Measurements from ENCODE around the gene SLC9A7. TPM values are rescaled to one million over a fixed set of nuclear protein-coding genes. Genes with fewer than 3 reads are reported as not detected.
A peak's percentile ranks its signal among the peaks of the same experiment; 100 is the strongest.

The SLC9A7 gene
- polyA plus RNA-seq, 3 donors from 2014 or later, result 1.0 to 2.0 (median 1.3) TPM

GRCh38 chrX:46620505-46620904 is 138.4 kb downstream of the SLC9A7 start:
- H3K27me3 Mint-ChIP-seq (ENCODE audit: low read depth in 3 of 3), result peaks cover 3 to 5% (median 5%) of the 10 kb centered on the region in 3 donors
- H3K4me1 Mint-ChIP-seq, result no peaks in the 10 kb centered on the region
- H3K9me3 Mint-ChIP-seq, result peaks cover 0 to 7% (median 0%) of the 10 kb centered on the region in 6 donors
- peaks cover 0 to 9% (median 0%) of the 10 kb centered on the region in 3 donors for H3K36me3 Mint-ChIP-seq
- no peak for DNase-seq
- H3K4me3 Mint-ChIP-seq, result no peak overlapping the region
- no peak overlapping the region for H3K27ac Mint-ChIP-seq

- H3K4me1 Mint-ChIP-seq, result no peaks in the 10 kb centered on the region
- H3K36me3 Mint-ChIP-seq, result peaks cover 0 to 9% (median 4%) of the 10 kb centered on the region in 3 donors
- no peak overlapping the region for H3K27ac Mint-ChIP-seq
- peaks cover 1 to 5% (median 3%) of the 10 kb centered on the region in 3 donors for H3K27me3 Mint-ChIP-seq (ENCODE audit: low read depth in 3 of 3)
- peaks cover 0 to 7% (median 0%) of the 10 kb centered on the region in 6 donors for H3K9me3 Mint-ChIP-seq
- DNase-seq, result no peak
- H3K4me3 Mint-ChIP-seq, result no peak overlapping the region
Measured at GRCh38 chrX:46618947-46619346, 140.0 kb downstream of the SLC9A7 start.

GRCh38 chrX:46617906-46618305 is 141.0 kb downstream of the SLC9A7 start:
- Mint-ChIP-seq H3K9me3 (peaks cover 0 to 7% (median 0%) of the 10 kb centered on the region in 6 donors), H3K27me3 (ENCODE audit: low read depth in 3 of 3) (peaks cover 3 to 5% (median 5%) of the 10 kb centered on the region in 3 donors), H3K36me3 (peaks cover 0 to 9% (median 4%) of the 10 kb centered on the region in 3 donors), H3K27ac (no peak overlapping the region), H3K4me1 (no peaks in the 10 kb centered on the region), H3K4me3 (no peak overlapping the region)
- no peak for DNase-seq

- Mint-ChIP-seq H3K36me3 (peaks cover 0 to 4% (median 0%) of the 10 kb centered on the region in 3 donors), H3K27me3 (ENCODE audit: low read depth in 3 of 3) (peaks cover 3 to 22% (median 3%) of the 10 kb centered on the region in 3 donors), H3K4me1 (peaks cover 0 to 13% of the 10 kb centered on the region in 2 donors), H3K27ac (no peak overlapping the region), H3K9me3 (no peaks in the 10 kb centered on the region), H3K4me3 (no peak overlapping the region)
- peak in 2 of 3 donors; percentile 7 to 19 for DNase-seq
Measured at GRCh38 chrX:46611658-46612362, 147.1 kb downstream of the SLC9A7 start.

- Mint-ChIP-seq H3K27me3 (ENCODE audit: low read depth in 3 of 3) (peaks cover 0 to 20% (median 2%) of the 10 kb centered on the region in 3 donors), H3K4me1 (peaks cover 0 to 13% of the 10 kb centered on the region in 2 donors), H3K4me3 (no peak overlapping the region), H3K36me3 (peaks cover 0 to 4% (median 0%) of the 10 kb centered on the region in 3 donors), H3K9me3 (no peaks in the 10 kb centered on the region), H3K27ac (no peak overlapping the region)
- no peak for DNase-seq
Measured at GRCh38 chrX:46610070-46610658, 148.8 kb downstream of the SLC9A7 start.

GRCh38 chrX:46607916-46608315 is 151.0 kb downstream of the SLC9A7 start:
- Mint-ChIP-seq H3K27me3 (ENCODE audit: low read depth in 3 of 3) (peaks cover 0 to 21% (median 5%) of the 10 kb centered on the region in 3 donors), H3K9me3 (no peaks in the 10 kb centered on the region), H3K4me3 (no peak overlapping the region), H3K36me3 (no peaks in the 10 kb centered on the region), H3K27ac (no peak overlapping the region), H3K4me1 (peaks cover 0 to 13% of the 10 kb centered on the region in 2 donors)
- DNase-seq, result no peak

- Mint-ChIP-seq H3K9me3 (no peaks in the 10 kb centered on the region), H3K4me3 (no peak overlapping the region), H3K27ac (no peak overlapping the region), H3K27me3 (ENCODE audit: low read depth in 3 of 3) (peaks cover 0 to 13% (median 6%) of the 10 kb centered on the region in 3 donors), H3K36me3 (peaks cover 0 to 4% (median 0%) of the 10 kb centered on the region in 3 donors), H3K4me1 (no peaks in the 10 kb centered on the region)
- DNase-seq, result no peak
Measured at GRCh38 chrX:46602468-46603102, 156.3 kb downstream of the SLC9A7 start.

GRCh38 chrX:46601283-46601682 is 157.6 kb downstream of the SLC9A7 start:
- Mint-ChIP-seq H3K9me3 (no peaks in the 10 kb centered on the region), H3K27ac (no peak overlapping the region), H3K4me1 (no peaks in the 10 kb centered on the region), H3K27me3 (ENCODE audit: low read depth in 3 of 3) (peaks cover 0 to 13% (median 6%) of the 10 kb centered on the region in 3 donors), H3K36me3 (peaks cover 0 to 4% (median 0%) of the 10 kb centered on the region in 3 donors), H3K4me3 (no peak overlapping the region)
- DNase-seq, result no peak

- no peaks in the 10 kb centered on the region for H3K4me1 Mint-ChIP-seq
- no peak for DNase-seq
- H3K36me3 Mint-ChIP-seq, result peaks cover 0 to 4% (median 0%) of the 10 kb centered on the region in 3 donors
- H3K9me3 Mint-ChIP-seq, result no peaks in the 10 kb centered on the region
- H3K4me3 Mint-ChIP-seq, result no peak overlapping the region
- H3K27me3 Mint-ChIP-seq (ENCODE audit: low read depth in 3 of 3), result peaks cover 0 to 12% (median 8%) of the 10 kb centered on the region in 3 donors
- no peak overlapping the region for H3K27ac Mint-ChIP-seq
Measured at GRCh38 chrX:46599051-46599560, 159.8 kb downstream of the SLC9A7 start.

- Mint-ChIP-seq H3K27me3 (ENCODE audit: low read depth in 3 of 3) (peaks cover 0 to 10% (median 8%) of the 10 kb centered on the region in 3 donors), H3K27ac (no peak overlapping the region), H3K9me3 (no peaks in the 10 kb centered on the region), H3K4me1 (no peaks in the 10 kb centered on the region), H3K36me3 (peaks cover 0 to 4% (median 3%) of the 10 kb centered on the region in 3 donors), H3K4me3 (no peak overlapping the region)
- DNase-seq, result no peak
Measured at GRCh38 chrX:46597771-46598170, 161.1 kb downstream of the SLC9A7 start.

GRCh38 chrX:46597208-46597607 is 161.7 kb downstream of the SLC9A7 start:
- H3K4me3 Mint-ChIP-seq, result no peak overlapping the region
- no peaks in the 10 kb centered on the region for H3K9me3 Mint-ChIP-seq
- H3K27me3 Mint-ChIP-seq (ENCODE audit: low read depth in 3 of 3), result peaks cover 0 to 10% (median 8%) of the 10 kb centered on the region in 3 donors
- no peaks in the 10 kb centered on the region for H3K4me1 Mint-ChIP-seq
- no peak overlapping the region for H3K27ac Mint-ChIP-seq
- H3K36me3 Mint-ChIP-seq, result peaks cover 0 to 7% (median 4%) of the 10 kb centered on the region in 3 donors
- DNase-seq, result no peak

GRCh38 chrX:46595084-46595483 is 163.8 kb downstream of the SLC9A7 start:
- Mint-ChIP-seq H3K27ac (no peak overlapping the region), H3K27me3 (ENCODE audit: low read depth in 3 of 3) (peaks cover 0 to 10% (median 5%) of the 10 kb centered on the region in 3 donors), H3K36me3 (peaks cover 0 to 10% (median 4%) of the 10 kb centered on the region in 3 donors), H3K4me1 (no peaks in the 10 kb centered on the region), H3K4me3 (no peak overlapping the region), H3K9me3 (no peaks in the 10 kb centered on the region)
- no peak for DNase-seq

GRCh38 chrX:46589977-46590723 is 168.8 kb downstream of the SLC9A7 start:
- peaks cover 2 to 10% (median 3%) of the 10 kb centered on the region in 3 donors for H3K27me3 Mint-ChIP-seq (ENCODE audit: low read depth in 3 of 3)
- H3K4me3 Mint-ChIP-seq, result no peak overlapping the region
- DNase-seq, result no peak
- no peaks in the 10 kb centered on the region for H3K9me3 Mint-ChIP-seq
- peaks cover 9 to 10% of the 10 kb centered on the region in 2 donors for H3K4me1 Mint-ChIP-seq
- H3K36me3 Mint-ChIP-seq, result peaks cover 0 to 10% (median 0%) of the 10 kb centered on the region in 3 donors
- H3K27ac Mint-ChIP-seq, result no peak overlapping the region
